Activated B cell treated with CpG ODN at 0.5 μM for 24 hours (primary cell): ENCODE data around the gene SOS1. TPM values are rescaled to one million over a fixed set of nuclear protein-coding genes. Genes with fewer than 3 reads are reported as not detected.

ENCODE experiments used
- ATAC-seq: fragments of 200-7000 bp; cut with Tn5 transposase; one replicate; pipeline ENCODE4 v1.10.0; 2021; ENCODE audit warnings: low read depth, mild to moderate bottlenecking, moderate library complexity
- CTCF ChIA-PET: fragments of 350-600 bp; sonication (Branson Sonifier 250); formaldehyde crosslinking; loops from one replicate; lab custom pipeline; 2021; ENCODE audit warnings: antibody characterized with exemption; lab: Charles Lee
- POLR2A ChIA-PET: fragments of 350-600 bp; sonication (Branson Sonifier 250); formaldehyde crosslinking; loops from one replicate; lab custom pipeline; 2021; ENCODE audit warnings: antibody characterized with exemption; lab: Charles Lee
- DNase-seq: peaks from one replicate; pipeline ENCODE4 v3.0.0; 2022
- H3K27ac Mint-ChIP-seq: one replicate; pipeline ENCODE4 v1.8.0; 2020; ENCODE audit warnings: mixed read lengths
- H3K27me3 Mint-ChIP-seq: one replicate; pipeline ENCODE4 v1.8.0; 2021; ENCODE audit warnings: mixed read lengths
- H3K36me3 Mint-ChIP-seq: one replicate; pipeline ENCODE4 v1.8.0; 2021; ENCODE audit warnings: low read depth, mixed read lengths
- H3K4me1 Mint-ChIP-seq: one replicate; pipeline ENCODE4 v1.8.0; 2021; ENCODE audit warnings: mixed read lengths
- H3K4me3 Mint-ChIP-seq: one replicate; pipeline ENCODE4 v1.8.0; 2020; ENCODE audit warnings: mild to moderate bottlenecking, mixed read lengths
- H3K9me3 Mint-ChIP-seq: one replicate; pipeline ENCODE4 v1.8.0; 2020; ENCODE audit warnings: mixed read lengths
- intact Hi-C: fragments of 100-400 bp; cut with micrococcal nuclease; formaldehyde crosslinking; loops from one replicate; pipeline ENCODE4 v1.15.1; 2024
- total RNA-seq: library from RNA; stranded (reverse); gene quantifications from 2 replicates; pipeline ENCODE4 v1.2.3, GENCODE V29; 2022
- TF ChIP-seq, protein P1 (sequence below): fragments of 200-600 bp; IDR thresholded peaks from one replicate; pipeline ENCODE4 v1.8.0; 2022; ENCODE audit warnings: antibody characterized with exemption, mild to moderate bottlenecking

The SOS1 gene
- 39.2 and 51.9 TPM in 2 replicates for total RNA-seq

DNA sequence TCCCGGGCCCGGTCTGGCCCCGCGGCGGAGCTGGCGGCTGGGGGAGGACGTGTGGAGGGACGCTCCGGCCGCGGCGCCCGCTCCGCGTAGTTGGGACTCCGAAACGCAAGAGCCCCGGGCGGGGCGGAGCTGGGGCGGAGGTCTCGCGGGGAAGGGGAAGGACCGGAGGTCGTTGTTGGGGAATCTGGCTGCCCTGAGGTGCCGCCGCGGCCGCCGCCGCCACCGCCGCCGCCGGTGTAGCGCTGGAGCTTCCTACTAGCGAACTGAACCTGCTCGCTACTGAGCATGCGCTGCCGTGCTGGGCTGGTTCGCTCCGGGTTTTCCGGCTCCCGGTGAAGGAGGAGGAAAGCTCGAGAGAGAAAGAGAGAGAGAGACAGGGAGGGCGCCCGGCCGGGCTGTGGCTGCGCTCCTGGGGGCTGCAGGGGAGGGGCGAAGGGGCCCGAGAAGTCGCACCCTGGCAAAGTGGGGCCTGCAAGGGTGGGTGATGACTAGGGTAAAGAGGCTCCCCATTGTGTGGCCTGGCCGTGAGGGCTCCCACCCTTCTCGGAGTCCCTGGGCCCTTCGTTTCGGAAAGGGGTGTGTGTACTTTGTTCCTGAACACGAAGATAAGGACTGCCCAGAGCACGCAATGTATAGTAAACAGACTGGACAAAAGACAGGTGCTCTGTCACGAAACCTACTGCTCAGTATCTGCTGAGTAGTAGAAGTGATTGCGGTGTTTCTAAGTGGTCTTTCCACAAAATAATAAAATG, at the start of gene SOS1:
Gene SOS1 (minus strand): TSS at position 281 of the 752 bp plus-strand sequence. CDS start 629 bp downstream, outside the sequence.
- ATAC-seq, result peak; percentile 47
- intact Hi-C loops, result loop anchor here (1.0 to 10.0 kb wide), 5 partner anchors 62 to 1469 kb away; partner anchors contain the start of gene HNRNPLL
- ChIA-PET CTCF (interaction anchor here (0.8 to 6.5 kb wide), 13 partner anchors 9 to 609 kb away, joined by 3 to 159 read pairs (median 4); no protein-coding TSS in a partner anchor), POLR2A (interaction anchor here (0.9 to 4.1 kb wide), 13 partner anchors 8 to 370 kb away, joined by 3 to 46 read pairs (median 6); partner anchors contain the start of genes MAP4K3 and SRSF7)
- DNase-seq, result peak; percentile 86
- TF ChIP-seq, protein P1, sequence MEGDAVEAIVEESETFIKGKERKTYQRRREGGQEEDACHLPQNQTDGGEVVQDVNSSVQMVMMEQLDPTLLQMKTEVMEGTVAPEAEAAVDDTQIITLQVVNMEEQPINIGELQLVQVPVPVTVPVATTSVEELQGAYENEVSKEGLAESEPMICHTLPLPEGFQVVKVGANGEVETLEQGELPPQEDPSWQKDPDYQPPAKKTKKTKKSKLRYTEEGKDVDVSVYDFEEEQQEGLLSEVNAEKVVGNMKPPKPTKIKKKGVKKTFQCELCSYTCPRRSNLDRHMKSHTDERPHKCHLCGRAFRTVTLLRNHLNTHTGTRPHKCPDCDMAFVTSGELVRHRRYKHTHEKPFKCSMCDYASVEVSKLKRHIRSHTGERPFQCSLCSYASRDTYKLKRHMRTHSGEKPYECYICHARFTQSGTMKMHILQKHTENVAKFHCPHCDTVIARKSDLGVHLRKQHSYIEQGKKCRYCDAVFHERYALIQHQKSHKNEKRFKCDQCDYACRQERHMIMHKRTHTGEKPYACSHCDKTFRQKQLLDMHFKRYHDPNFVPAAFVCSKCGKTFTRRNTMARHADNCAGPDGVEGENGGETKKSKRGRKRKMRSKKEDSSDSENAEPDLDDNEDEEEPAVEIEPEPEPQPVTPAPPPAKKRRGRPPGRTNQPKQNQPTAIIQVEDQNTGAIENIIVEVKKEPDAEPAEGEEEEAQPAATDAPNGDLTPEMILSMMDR, result no peak
- Mint-ChIP-seq H3K27ac (peak within 1 kb of the TSS; percentile 97), H3K27me3 (no peaks in the 10 kb centered on the region), H3K4me1 (peaks cover 60% of the 10 kb centered on the region), H3K4me3 (peak within 1 kb of the TSS; percentile 94), H3K9me3 (no peaks in the 10 kb centered on the region), H3K36me3 (peaks cover 24% of the 10 kb centered on the region)

DNA sequence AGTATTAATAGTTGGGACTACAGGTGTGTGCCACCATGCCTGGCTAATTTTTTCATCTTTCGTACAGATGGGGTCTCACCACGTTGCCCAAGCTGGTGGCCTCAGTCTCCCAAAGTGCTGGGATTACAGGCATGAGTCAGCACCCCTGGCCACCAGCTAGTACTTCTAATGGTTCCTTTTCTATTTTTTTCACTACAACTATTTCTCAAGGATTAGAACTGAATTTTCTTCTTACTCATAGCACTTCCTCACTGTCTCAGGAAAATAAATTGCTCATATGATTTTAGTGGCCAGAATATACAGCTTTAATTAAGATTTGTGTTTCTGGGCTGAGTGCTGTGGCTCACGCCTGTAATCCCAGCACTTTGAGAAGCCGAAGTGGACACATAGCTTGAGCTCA, 43.2 kb upstream of the SOS1 start:
- ATAC-seq, result no peak
- TF ChIP-seq, protein P1, result no peak
- H3K36me3 Mint-ChIP-seq, result no peaks in the 10 kb centered on the region
- no peak for DNase-seq
- POLR2A ChIA-PET, result no interaction called here
- intact Hi-C loops, result no loop called here
- H3K4me3 Mint-ChIP-seq, result no peak overlapping the region
- H3K4me1 Mint-ChIP-seq, result no peaks in the 10 kb centered on the region
- no peaks in the 10 kb centered on the region for H3K9me3 Mint-ChIP-seq
- CTCF ChIA-PET, result no interaction called here
- H3K27ac Mint-ChIP-seq, result no peak overlapping the region
- no peaks in the 10 kb centered on the region for H3K27me3 Mint-ChIP-seq

DNA sequence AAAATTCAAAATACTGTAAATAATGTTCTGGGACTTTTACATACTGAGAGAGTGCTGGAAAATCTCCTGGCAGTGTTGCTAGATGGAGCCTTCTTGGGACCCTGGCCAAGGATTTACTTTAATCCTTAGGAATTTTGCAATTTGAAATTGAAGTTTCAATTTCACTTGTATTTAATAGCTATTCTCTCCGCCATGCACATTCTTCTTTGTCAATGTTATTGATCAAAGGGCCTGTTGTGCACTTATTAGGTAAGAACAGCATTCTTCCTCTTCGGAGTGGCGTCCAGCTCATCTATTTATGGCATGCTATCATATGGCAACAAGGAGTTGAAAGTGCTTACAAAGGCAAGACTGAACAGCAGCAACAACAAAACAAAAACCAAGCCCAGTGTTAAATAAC, 40.1 kb upstream of the SOS1 start:
- Mint-ChIP-seq H3K27me3 (no peaks in the 10 kb centered on the region), H3K36me3 (no peaks in the 10 kb centered on the region), H3K4me3 (no peak overlapping the region), H3K4me1 (no peaks in the 10 kb centered on the region), H3K9me3 (no peaks in the 10 kb centered on the region), H3K27ac (no peak overlapping the region)
- POLR2A ChIA-PET, result no interaction called here
- no peak for ATAC-seq
- CTCF ChIA-PET, result interaction anchor here (1.0 kb wide), 1 partner anchor 41 kb away, joined by 3 read pairs; no protein-coding TSS in a partner anchor
- DNase-seq, result no peak
- intact Hi-C loops, result no loop called here
- TF ChIP-seq, protein P1, result no peak

DNA sequence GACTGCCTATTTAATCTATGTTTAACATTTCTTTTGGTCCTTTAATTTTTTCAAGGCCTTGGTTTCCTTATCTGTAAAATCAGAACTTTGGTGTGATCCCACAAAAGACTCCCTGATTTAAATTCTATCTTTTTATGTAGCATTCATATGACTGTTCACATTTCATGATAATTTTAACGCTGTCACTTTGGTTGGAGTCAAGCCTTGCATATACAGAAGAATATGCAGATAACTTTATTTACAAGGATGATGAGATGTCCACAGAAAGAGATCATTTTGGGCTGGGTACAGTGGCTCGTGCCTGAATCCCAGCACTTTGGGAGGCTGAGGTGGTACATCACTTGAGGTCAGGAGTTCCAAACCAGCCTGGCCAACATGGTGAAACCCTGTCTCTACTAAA, 38.4 kb upstream of the SOS1 start:
- no peak for ATAC-seq
- TF ChIP-seq, protein P1, result no peak
- intact Hi-C loops, result no loop called here
- no peaks in the 10 kb centered on the region for H3K36me3 Mint-ChIP-seq
- ChIA-PET CTCF (no interaction called here), POLR2A (no interaction called here)
- H3K27me3 Mint-ChIP-seq, result no peaks in the 10 kb centered on the region
- no peak overlapping the region for H3K27ac Mint-ChIP-seq
- no peak overlapping the region for H3K4me3 Mint-ChIP-seq
- no peak for DNase-seq
- H3K9me3 Mint-ChIP-seq, result no peaks in the 10 kb centered on the region
- no peaks in the 10 kb centered on the region for H3K4me1 Mint-ChIP-seq

DNA sequence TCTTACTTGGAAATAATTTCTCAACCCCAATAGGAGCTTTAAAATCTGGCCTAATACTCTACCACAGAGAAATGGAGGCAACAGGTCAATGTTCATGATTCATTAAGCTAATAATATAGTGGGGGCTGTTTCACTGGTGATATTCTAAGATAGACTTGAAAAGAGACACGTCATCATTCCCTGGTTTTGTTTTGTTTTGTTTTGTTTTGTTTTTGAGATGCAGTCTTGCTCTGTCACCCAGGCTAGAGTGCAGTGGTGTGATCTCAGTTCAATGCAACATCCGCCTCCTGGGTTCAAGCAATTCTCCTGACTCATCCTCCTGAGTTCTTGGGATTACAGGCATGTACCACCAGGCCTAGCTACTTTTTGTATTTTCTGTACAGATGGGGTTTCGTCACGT, 37.5 kb upstream of the SOS1 start:
- no peaks in the 10 kb centered on the region for H3K4me1 Mint-ChIP-seq
- CTCF ChIA-PET, result no interaction called here
- H3K4me3 Mint-ChIP-seq, result no peak overlapping the region
- TF ChIP-seq, protein P1, result no peak
- intact Hi-C loops, result no loop called here
- H3K27me3 Mint-ChIP-seq, result no peaks in the 10 kb centered on the region
- H3K9me3 Mint-ChIP-seq, result no peaks in the 10 kb centered on the region
- H3K27ac Mint-ChIP-seq, result no peak overlapping the region
- no peaks in the 10 kb centered on the region for H3K36me3 Mint-ChIP-seq
- POLR2A ChIA-PET, result no interaction called here
- no peak for DNase-seq
- no peak for ATAC-seq
